ENCODE measurements around the gene IFT122. TPM values are rescaled to one million over a fixed set of nuclear protein-coding genes. Genes with fewer than 3 reads are reported as not detected.

The IFT122 gene
- total RNA-seq, 1 donor from 2014 or later: 19.2 TPM

DNA sequence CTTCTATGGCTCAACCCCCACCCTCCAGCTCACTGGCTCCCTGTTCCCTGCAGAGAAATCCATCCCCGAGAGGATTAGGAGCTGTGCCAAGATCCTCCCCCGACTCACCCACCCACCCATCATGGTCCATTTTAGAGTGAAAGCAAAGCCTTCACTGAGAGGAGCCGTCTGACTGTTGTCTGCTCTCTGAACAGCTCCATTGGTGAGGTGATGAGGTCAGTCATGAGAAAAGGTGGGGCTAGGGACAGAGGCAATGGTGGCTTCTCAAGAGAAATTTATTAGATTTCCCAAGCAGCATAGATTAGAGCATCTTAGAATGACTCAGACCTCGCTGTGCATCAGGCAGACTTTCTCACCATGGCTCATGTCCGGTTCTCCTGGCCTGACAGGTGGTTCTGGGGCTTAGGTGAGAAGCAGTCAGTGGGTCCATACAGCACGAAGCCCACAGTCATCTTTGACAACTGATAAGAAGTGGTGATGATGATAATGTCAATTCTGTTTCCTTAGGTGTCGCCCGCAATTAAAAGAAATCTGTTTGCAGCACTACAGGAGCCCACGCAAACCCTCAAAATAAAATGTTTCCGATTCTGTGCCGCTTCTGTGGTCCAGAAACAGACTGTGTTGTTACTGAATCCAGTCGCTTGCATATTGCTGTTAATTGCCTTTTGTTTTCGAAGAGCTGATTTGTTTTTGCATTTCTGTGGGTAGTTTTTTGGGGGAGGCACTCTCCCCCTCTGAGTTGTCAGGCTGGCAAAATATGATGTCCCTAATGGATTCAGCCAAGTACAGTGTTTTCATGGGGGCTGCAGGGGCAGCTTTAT, 63.7 kb downstream of the IFT122 start:
- ATAC-seq (ENCODE audit: low read depth): no peak
- CTCF ChIA-PET: interaction anchor here (1.3 kb wide), 1 partner anchor 13 kb away, joined by 3 read pairs; no protein-coding TSS in a partner anchor
- Mint-ChIP-seq H3K27ac (no peak overlapping the region), H3K9me3 (no peaks in the 10 kb centered on the region), H3K27me3 (no peaks in the 10 kb centered on the region), H3K36me3 (ENCODE audit: low read depth) (peaks cover 27% of the 10 kb centered on the region), H3K4me1 (no peaks in the 10 kb centered on the region), H3K4me3 (no peak overlapping the region)
- DNase-seq: no peak
- intact Hi-C loops (cut with micrococcal nuclease): no loop called here
- POLR2A ChIA-PET: no interaction called here
- TF ChIP-seq, protein P1, sequence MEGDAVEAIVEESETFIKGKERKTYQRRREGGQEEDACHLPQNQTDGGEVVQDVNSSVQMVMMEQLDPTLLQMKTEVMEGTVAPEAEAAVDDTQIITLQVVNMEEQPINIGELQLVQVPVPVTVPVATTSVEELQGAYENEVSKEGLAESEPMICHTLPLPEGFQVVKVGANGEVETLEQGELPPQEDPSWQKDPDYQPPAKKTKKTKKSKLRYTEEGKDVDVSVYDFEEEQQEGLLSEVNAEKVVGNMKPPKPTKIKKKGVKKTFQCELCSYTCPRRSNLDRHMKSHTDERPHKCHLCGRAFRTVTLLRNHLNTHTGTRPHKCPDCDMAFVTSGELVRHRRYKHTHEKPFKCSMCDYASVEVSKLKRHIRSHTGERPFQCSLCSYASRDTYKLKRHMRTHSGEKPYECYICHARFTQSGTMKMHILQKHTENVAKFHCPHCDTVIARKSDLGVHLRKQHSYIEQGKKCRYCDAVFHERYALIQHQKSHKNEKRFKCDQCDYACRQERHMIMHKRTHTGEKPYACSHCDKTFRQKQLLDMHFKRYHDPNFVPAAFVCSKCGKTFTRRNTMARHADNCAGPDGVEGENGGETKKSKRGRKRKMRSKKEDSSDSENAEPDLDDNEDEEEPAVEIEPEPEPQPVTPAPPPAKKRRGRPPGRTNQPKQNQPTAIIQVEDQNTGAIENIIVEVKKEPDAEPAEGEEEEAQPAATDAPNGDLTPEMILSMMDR (IDR thresholded peaks at IDR 0.05): no peak

DNA sequence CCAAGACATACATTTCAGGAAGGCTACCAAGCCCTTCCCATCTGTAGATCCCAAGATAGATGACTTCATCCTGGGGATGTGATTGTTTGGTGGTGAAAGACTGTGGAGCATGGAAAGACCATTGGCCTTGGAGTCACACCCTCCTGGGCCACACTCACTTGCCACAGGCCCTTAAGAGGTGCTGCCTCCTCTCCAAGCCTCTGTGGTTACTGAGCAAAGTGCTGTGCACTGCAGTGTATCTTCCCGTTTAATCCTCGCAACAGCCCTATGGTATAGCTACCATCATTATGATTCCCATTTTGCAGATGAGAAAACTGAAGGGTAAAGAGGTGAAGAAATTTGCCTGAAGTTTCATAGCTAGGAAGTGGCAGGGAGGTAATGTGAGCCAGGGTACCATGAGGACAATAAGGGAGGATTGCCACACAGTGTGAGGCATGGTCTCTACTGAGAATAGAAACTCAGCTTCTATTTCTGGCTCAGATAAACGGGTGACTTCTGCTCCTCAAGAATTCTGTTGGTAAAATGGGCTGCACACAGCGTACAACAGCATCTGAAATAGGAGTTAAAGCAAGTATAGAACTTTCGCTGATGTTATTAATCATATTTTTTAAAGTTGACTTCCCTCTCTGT, 64.6 kb downstream of the IFT122 start:
- no peak for DNase-seq
- TF ChIP-seq, protein P1 (IDR thresholded peaks at IDR 0.05): no peak
- ChIA-PET POLR2A (no interaction called here), CTCF (no interaction called here)
- intact Hi-C loops (cut with micrococcal nuclease): no loop called here
- Mint-ChIP-seq H3K9me3 (no peaks in the 10 kb centered on the region), H3K27ac (no peak overlapping the region), H3K4me1 (no peaks in the 10 kb centered on the region), H3K4me3 (no peak overlapping the region), H3K27me3 (no peaks in the 10 kb centered on the region), H3K36me3 (ENCODE audit: low read depth) (peaks cover 25% of the 10 kb centered on the region)
- ATAC-seq (ENCODE audit: low read depth): no peak

GRCh38 chr3:129505341-129505740, 65.3 kb downstream of the IFT122 start:
- TF ChIP-seq, protein P1 (IDR thresholded peaks at IDR 0.05): no peak
- Mint-ChIP-seq H3K9me3 (no peaks in the 10 kb centered on the region), H3K36me3 (ENCODE audit: low read depth) (peaks cover 19% of the 10 kb centered on the region), H3K27me3 (no peaks in the 10 kb centered on the region), H3K27ac (no peak overlapping the region), H3K4me1 (no peaks in the 10 kb centered on the region), H3K4me3 (no peak overlapping the region)
- CTCF ChIA-PET: no interaction called here
- ATAC-seq (ENCODE audit: low read depth) (no peak), DNase-seq (no peak)
- POLR2A ChIA-PET: no interaction called here
- intact Hi-C loops (cut with micrococcal nuclease): no loop called here

DNA sequence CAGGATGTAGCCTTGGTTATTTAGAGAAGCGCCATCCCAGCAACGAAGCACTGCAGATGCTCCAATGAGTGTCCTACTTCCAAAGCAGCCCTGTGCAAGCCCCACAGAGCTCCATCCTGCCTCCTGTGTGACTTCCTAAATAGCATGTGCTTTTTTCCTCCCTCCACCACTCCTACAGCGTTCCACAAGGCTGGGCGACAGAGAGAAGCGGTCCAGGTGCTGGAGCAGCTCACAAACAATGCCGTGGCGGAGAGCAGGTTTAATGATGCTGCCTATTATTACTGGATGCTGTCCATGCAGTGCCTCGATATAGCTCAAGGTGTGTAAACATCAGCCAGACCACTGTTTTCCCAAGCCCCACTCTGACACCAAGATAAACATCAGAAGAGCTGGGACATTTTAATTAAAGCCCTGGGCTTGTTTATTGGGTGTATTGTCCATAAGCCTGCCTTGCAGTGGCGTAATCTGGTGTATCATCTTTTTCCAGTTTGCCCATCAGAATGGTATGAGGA, 66.3 kb downstream of the IFT122 start:
- H3K4me1 Mint-ChIP-seq: no peaks in the 10 kb centered on the region
- no peak overlapping the region for H3K27ac Mint-ChIP-seq
- H3K9me3 Mint-ChIP-seq: no peaks in the 10 kb centered on the region
- intact Hi-C loops (cut with micrococcal nuclease): no loop called here
- H3K27me3 Mint-ChIP-seq: no peaks in the 10 kb centered on the region
- TF ChIP-seq, protein P1 (IDR thresholded peaks at IDR 0.05): no peak
- ATAC-seq (ENCODE audit: low read depth) (no peak), DNase-seq (no peak)
- ChIA-PET POLR2A (no interaction called here), CTCF (no interaction called here)
- peaks cover 14% of the 10 kb centered on the region for H3K36me3 Mint-ChIP-seq (ENCODE audit: low read depth)
- no peak overlapping the region for H3K4me3 Mint-ChIP-seq

GRCh38 chr3:129507181-129507831, 67.3 kb downstream of the IFT122 start:
- Mint-ChIP-seq H3K4me3 (no peak overlapping the region), H3K27ac (no peak overlapping the region), H3K27me3 (no peaks in the 10 kb centered on the region), H3K9me3 (no peaks in the 10 kb centered on the region), H3K36me3 (ENCODE audit: low read depth) (peaks cover 17% of the 10 kb centered on the region), H3K4me1 (no peaks in the 10 kb centered on the region)
- ChIA-PET CTCF (interaction anchor here (0.6 kb wide), 1 partner anchor 119 kb away, joined by 3 read pairs; no protein-coding TSS in a partner anchor), POLR2A (no interaction called here)
- TF ChIP-seq, protein P1 (IDR thresholded peaks at IDR 0.05): no peak
- intact Hi-C loops (cut with micrococcal nuclease): no loop called here
- DNase-seq (no peak), ATAC-seq (ENCODE audit: low read depth) (no peak)
